Spleen (tissue), 7 donors: Measurements from ENCODE around the gene TRMT10B.

Experiments used
- POLR2A ChIP-seq, 3 donors: fragments of 450-650 bp; IDR thresholded peaks; one replicate each; pipeline ENCODE4 v1.5.1; 2017; ENCODE audit warnings: antibody characterized with exemption in 3 of 3, mild to moderate bottlenecking in 1 of 3
- TF ChIP-seq, protein P1 (sequence below), 11 experiments: fragments of 200-600 bp in 7 of 11; fragments of 450-650 bp in 4 of 11; sonication (generic) in 4 of 11; IDR thresholded peaks in 8 of 11; conservative IDR thresholded peaks in 3 of 11; 1 replicate in 7 of 11; 2 replicates in 4 of 11; pipeline versions ENCODE4 v1.4.0 to v1.8.0; 2016 to 2021; ENCODE audit warnings: antibody characterized with exemption in 11 of 11, inconsistent platforms in 4 of 11, mild to moderate bottlenecking in 1 of 11
- donor health status: DM: no; HTN: no; CAD: no; lungs with moderate emphysema.
- donor health status: DM: no; HTN: no; CAD: no.
- donor health status: DM: no; HTN: no; CAD: no.

GRCh38 chr9:37776328-37776727, 22.7 kb downstream of the TRMT10B start:
- TF ChIP-seq, protein P1, sequence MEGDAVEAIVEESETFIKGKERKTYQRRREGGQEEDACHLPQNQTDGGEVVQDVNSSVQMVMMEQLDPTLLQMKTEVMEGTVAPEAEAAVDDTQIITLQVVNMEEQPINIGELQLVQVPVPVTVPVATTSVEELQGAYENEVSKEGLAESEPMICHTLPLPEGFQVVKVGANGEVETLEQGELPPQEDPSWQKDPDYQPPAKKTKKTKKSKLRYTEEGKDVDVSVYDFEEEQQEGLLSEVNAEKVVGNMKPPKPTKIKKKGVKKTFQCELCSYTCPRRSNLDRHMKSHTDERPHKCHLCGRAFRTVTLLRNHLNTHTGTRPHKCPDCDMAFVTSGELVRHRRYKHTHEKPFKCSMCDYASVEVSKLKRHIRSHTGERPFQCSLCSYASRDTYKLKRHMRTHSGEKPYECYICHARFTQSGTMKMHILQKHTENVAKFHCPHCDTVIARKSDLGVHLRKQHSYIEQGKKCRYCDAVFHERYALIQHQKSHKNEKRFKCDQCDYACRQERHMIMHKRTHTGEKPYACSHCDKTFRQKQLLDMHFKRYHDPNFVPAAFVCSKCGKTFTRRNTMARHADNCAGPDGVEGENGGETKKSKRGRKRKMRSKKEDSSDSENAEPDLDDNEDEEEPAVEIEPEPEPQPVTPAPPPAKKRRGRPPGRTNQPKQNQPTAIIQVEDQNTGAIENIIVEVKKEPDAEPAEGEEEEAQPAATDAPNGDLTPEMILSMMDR (IDR thresholded peaks at IDR 0.05 in 8 of 11, conservative IDR thresholded peaks at IDR 0.05 in 3 of 11) = no peak
- TF ChIP-seq POLR2A (IDR thresholded peaks at IDR 0.05) = no peak
